IPS-20b (cell line): ENCODE measurements around the gene FXYD7.
"Not testable (repeated sequence)": the region's sequence is repeated elsewhere in the genome, so short reads cannot be mapped to it uniquely, and the experiment has no call there.

ENCODE experiments used
- H3K27ac ChIP-seq: one replicate; pipeline ENCODE4 v1.5.1; 2013; ENCODE audit warnings: low read length
- H3K27me3 ChIP-seq: 2 replicates; pipeline ENCODE4 v1.6.1; 2013; ENCODE audit warnings: mild to moderate bottlenecking, low read length, inconsistent platforms; ENCODE audit not compliant: insufficient read depth
- H3K36me3 ChIP-seq: 2 replicates; pipeline ENCODE4 v1.6.1; 2013; ENCODE audit warnings: low read depth, mild to moderate bottlenecking, inconsistent platforms, low read length, moderate library complexity; ENCODE audit not compliant: insufficient read depth
- H3K4me1 ChIP-seq: 2 replicates; pipeline ENCODE4 v1.6.1; 2013; ENCODE audit warnings: mild to moderate bottlenecking, control low read depth, inconsistent platforms, low read length, moderate library complexity; ENCODE audit not compliant: insufficient read depth
- H3K4me3 ChIP-seq: 2 replicates; pipeline ENCODE4 v1.5.1; 2013; ENCODE audit warnings: mild to moderate bottlenecking, low read length, inconsistent platforms
- H3K9ac ChIP-seq: 2 replicates; pipeline ENCODE4 v1.6.1; 2013; ENCODE audit warnings: low read depth, mild to moderate bottlenecking, inconsistent platforms, low read length, moderate library complexity
- H3K9me3 ChIP-seq: 2 replicates; pipeline ENCODE4 v1.6.1; 2013; ENCODE audit warnings: mild to moderate bottlenecking, low read depth, low read length, inconsistent platforms; ENCODE audit not compliant: insufficient read depth

The FXYD7 gene

GRCh38 chr19:35142606-35143230, 337 bp upstream of the FXYD7 start:
- no peaks in the 10 kb centered on the region for H3K9me3 ChIP-seq
- H3K36me3 ChIP-seq: no peaks in the 10 kb centered on the region
- H3K27me3 ChIP-seq: peaks cover 46% of the 10 kb centered on the region
- no peak overlapping the region for H3K27ac ChIP-seq
- H3K9ac ChIP-seq: peak overlapping the region; percentile 53; the same call in 1 of the 2 replicates
- peak overlapping the region; percentile 81 for H3K4me3 ChIP-seq
- peaks cover 13% of the 10 kb centered on the region; the same call in 1 of the 2 replicates for H3K4me1 ChIP-seq

DNA sequence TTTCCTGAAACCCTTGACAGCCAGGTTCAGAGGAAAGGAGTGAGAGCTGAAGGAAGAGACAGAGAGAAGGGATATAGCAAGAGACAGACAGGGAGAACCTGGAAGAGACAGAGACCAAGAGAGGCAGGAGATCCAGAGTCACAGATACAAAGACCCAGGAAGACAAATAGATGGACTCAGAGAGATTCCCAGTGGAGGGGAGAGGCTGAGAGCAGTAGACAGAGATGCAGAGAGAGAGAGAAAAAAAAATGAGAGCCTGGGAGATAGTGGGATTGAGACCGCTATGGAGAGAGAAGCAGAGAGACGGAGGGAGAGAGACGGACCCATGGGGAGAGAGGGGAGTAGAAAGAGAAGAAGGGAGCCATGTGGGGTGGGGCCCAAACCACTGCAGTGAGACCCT, 763 bp downstream of the FXYD7 start:
- H3K27ac ChIP-seq: no peak overlapping the region
- H3K4me3 ChIP-seq: peak overlapping the region; percentile 60
- H3K27me3 ChIP-seq: peaks cover 46% of the 10 kb centered on the region
- H3K9me3 ChIP-seq: no peaks in the 10 kb centered on the region
- peaks cover 13% of the 10 kb centered on the region; the same call in 1 of the 2 replicates for H3K4me1 ChIP-seq
- no peak overlapping the region for H3K9ac ChIP-seq
- H3K36me3 ChIP-seq: no peaks in the 10 kb centered on the region

DNA sequence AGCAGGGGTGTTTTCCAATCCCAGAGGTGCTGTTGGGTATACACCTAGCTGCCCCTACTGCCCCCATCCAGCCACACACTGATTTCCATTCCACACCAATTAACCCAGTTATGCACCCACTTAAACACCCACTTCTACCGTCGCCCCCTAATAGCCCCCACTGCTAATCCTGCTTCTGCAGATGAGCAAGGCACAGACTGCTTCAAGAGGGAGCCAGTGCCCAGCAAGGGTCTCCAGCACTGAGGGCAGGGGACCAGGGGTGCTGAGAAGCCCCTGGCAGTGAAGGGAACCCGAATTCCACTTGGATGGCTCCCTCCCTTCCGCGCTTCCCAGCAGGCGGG, 1.2 kb downstream of the FXYD7 start:
- peaks cover 13% of the 10 kb centered on the region; the same call in 1 of the 2 replicates for H3K4me1 ChIP-seq
- no peak overlapping the region for H3K27ac ChIP-seq
- H3K36me3 ChIP-seq: no peaks in the 10 kb centered on the region
- no peaks in the 10 kb centered on the region for H3K9me3 ChIP-seq
- H3K27me3 ChIP-seq: peaks cover 46% of the 10 kb centered on the region
- peak overlapping the region; percentile 60 for H3K4me3 ChIP-seq
- H3K9ac ChIP-seq: no peak overlapping the region

DNA sequence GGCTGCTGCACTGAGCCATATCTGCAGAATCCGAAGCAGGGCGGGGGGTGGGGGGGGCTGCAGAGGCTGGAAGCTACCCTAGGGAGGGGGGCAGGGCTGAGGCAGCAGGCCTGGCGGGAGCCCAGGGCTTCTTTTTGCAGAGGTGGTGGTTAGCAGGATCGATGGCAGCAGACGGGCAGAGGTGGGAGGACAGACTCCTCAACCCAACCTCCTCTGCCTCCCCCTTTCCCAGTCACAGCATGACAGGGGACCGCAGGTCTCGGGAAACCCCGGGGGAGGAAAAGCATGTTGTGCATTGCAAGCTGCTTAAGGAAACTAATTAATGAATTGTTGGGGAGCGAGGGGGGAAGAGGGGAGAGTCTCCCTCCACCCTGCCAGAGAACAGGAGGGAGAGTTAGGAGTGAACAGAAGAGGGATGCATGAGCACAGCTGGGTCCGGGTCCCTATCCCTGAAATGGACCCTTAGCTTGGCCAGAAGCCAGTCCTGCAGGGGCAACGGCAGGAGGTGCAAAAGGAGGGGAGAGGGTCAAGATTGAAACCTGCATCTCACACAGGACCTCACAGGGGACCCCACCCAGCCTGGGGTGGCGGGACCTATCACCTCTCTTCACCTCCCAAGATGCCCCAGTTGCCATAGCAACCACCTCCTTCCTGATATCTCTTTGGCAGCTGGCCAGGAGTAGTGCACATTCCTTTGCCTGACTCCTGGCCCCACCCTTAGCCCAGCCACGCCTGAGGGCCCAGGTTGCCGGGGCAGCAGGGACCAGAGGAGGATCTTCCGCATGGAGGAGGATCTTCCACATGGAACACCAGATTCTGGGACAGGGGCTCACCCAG, 1.8 kb downstream of the FXYD7 start:
- peaks cover 13% of the 10 kb centered on the region; the same call in 1 of the 2 replicates for H3K4me1 ChIP-seq
- no peak overlapping the region for H3K9ac ChIP-seq
- peak overlapping the region; percentile 60; the same call in 1 of the 2 replicates for H3K4me3 ChIP-seq
- H3K27ac ChIP-seq: no peak overlapping the region
- no peaks in the 10 kb centered on the region for H3K36me3 ChIP-seq
- peaks cover 44% of the 10 kb centered on the region for H3K27me3 ChIP-seq
- H3K9me3 ChIP-seq: no peaks in the 10 kb centered on the region

DNA sequence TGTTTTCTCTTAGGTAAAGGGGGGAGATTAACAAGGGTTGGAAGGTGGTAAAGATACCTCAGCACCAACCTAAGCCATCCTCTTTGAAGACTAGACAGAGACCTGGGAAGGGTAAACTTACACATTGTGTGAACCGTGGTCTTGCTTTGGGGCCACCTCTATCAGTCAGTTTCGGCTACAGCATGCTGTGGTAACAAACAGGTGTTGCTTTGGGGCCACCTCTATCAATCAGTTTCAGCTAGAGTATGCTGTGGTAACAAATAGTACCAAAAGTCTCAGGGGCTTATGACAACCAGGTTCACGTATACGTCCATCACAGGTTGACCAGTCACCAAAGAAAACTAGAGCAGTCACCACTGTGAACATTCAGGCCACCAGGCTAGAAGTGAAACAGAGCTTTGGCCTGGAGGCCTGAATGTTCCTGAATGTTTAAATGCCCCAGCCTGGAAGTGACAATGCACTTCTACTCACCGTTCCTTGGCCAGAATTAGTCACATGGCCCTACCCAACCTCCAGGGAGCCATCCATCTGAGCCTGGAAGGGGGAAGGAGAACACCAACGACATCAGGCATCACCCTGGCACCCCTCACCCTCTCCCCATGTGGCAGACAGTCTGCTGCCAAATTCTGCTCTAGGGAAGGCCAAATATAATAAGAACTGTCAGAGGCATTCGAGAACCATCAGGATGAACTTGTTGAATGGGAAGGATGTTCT, 3.8 kb downstream of the FXYD7 start:
- no peak overlapping the region for H3K27ac ChIP-seq
- no peaks in the 10 kb centered on the region for H3K36me3 ChIP-seq
- no peak overlapping the region for H3K9ac ChIP-seq
- peaks cover 28% of the 10 kb centered on the region for H3K27me3 ChIP-seq
- H3K9me3 ChIP-seq: no peaks in the 10 kb centered on the region
- H3K4me3 ChIP-seq: no peak overlapping the region
- H3K4me1 ChIP-seq: peaks cover 20% of the 10 kb centered on the region; the same call in 1 of the 2 replicates

GRCh38 chr19:35149463-35149862, 6.4 kb downstream of the FXYD7 start:
- Histone ChIP-seq H3K27ac (no peak overlapping the region), H3K4me3 (no peak overlapping the region), H3K9me3 (no peaks in the 10 kb centered on the region), H3K27me3 (peaks cover 22% of the 10 kb centered on the region), H3K36me3 (no peaks in the 10 kb centered on the region), H3K9ac (no peak overlapping the region), H3K4me1 (peaks cover 16% of the 10 kb centered on the region; the same call in 1 of the 2 replicates)

GRCh38 chr19:35150445-35150844, 7.4 kb downstream of the FXYD7 start:
- Histone ChIP-seq H3K27ac (no peak overlapping the region), H3K4me1 (peaks cover 10% of the 10 kb centered on the region; the same call in 1 of the 2 replicates), H3K9ac (no peak overlapping the region), H3K27me3 (peaks cover 25% of the 10 kb centered on the region), H3K36me3 (no peaks in the 10 kb centered on the region), H3K9me3 (no peaks in the 10 kb centered on the region), H3K4me3 (no peak overlapping the region)

GRCh38 chr19:35151273-35152065, 8.4 kb downstream of the FXYD7 start:
- no peaks in the 10 kb centered on the region for H3K9me3 ChIP-seq
- no peak overlapping the region for H3K9ac ChIP-seq
- peaks cover 14% of the 10 kb centered on the region; the same call in 1 of the 2 replicates for H3K4me1 ChIP-seq
- peaks cover 31% of the 10 kb centered on the region for H3K27me3 ChIP-seq
- no peak overlapping the region for H3K27ac ChIP-seq
- no peak overlapping the region for H3K4me3 ChIP-seq
- no peaks in the 10 kb centered on the region for H3K36me3 ChIP-seq

- Histone ChIP-seq H3K27me3 (peaks cover 31% of the 10 kb centered on the region), H3K4me1 (peaks cover 14% of the 10 kb centered on the region; the same call in 1 of the 2 replicates), H3K36me3 (peaks cover 14% of the 10 kb centered on the region)
- H3K9me3 ChIP-seq, H3K4me3 ChIP-seq, H3K27ac ChIP-seq, H3K9ac ChIP-seq: not testable (repeated sequence)
These were observed 10.1 kb downstream of the FXYD7 start for GRCh38 chr19:35153129-35153522.

GRCh38 chr19:35153701-35154524, 10.9 kb downstream of the FXYD7 start:
- Histone ChIP-seq H3K4me3 (peak overlapping the region; percentile 80), H3K9ac (peak overlapping the region; percentile 72; the same call in 1 of the 2 replicates), H3K27me3 (peaks cover 31% of the 10 kb centered on the region), H3K36me3 (peaks cover 22% of the 10 kb centered on the region), H3K4me1 (peaks cover 14% of the 10 kb centered on the region; the same call in 1 of the 2 replicates), H3K27ac (no peak overlapping the region), H3K9me3 (no peaks in the 10 kb centered on the region)
